ENCODE measurements around the gene CLIC3. TPM values are rescaled to one million over a fixed set of nuclear protein-coding genes. Genes with fewer than 3 reads are reported as not detected.

Gene CLIC3
- polyA plus RNA-seq, 3 donors = 0.36 to 0.38 TPM; not detected in 1

DNA sequence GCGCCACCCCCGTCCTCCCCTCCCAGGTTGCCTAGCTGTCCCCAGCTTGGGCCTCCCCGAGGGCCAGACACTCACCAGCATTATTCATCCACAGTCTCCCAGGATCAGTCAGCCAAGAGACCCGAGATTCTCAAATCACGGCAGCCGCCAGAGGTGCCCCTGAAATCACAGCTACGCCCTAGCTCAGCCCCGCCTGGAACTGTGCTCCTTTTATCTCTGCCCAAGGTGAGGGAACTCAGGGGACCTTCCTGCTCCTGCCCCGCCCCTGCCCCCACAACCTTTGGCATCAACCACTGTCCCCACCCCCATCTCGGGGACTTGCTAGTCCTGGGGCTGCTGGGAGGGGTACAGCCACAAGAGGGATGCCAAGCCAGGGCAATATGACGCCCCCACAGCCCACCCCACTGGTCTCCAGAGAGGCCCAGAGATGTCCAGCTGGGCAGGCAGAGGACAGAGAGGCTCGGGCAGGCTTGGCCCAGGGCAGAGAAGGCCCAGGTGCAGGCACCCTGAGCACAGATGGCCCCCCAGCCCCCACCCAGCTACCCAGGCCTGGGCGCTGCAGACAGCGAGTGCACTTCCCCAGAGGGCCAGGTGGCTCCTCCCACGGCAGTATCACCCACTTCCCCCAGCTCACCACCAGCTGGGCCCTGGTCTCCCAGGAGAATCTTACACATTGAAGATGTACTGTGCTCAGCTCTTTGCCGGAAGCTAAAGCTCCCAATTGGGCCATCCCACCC, 35.7 kb upstream of the CLIC3 start, which contains the start of gene FUT7:
Gene FUT7 (minus strand): TSS at position 185 of the 737 bp plus-strand sequence. CDS start 97 bp downstream, at position 88.
- DNase-seq (ENCODE audit: low read depth in 3 of 3, low spot score in 2 of 3) = no peak

DNA sequence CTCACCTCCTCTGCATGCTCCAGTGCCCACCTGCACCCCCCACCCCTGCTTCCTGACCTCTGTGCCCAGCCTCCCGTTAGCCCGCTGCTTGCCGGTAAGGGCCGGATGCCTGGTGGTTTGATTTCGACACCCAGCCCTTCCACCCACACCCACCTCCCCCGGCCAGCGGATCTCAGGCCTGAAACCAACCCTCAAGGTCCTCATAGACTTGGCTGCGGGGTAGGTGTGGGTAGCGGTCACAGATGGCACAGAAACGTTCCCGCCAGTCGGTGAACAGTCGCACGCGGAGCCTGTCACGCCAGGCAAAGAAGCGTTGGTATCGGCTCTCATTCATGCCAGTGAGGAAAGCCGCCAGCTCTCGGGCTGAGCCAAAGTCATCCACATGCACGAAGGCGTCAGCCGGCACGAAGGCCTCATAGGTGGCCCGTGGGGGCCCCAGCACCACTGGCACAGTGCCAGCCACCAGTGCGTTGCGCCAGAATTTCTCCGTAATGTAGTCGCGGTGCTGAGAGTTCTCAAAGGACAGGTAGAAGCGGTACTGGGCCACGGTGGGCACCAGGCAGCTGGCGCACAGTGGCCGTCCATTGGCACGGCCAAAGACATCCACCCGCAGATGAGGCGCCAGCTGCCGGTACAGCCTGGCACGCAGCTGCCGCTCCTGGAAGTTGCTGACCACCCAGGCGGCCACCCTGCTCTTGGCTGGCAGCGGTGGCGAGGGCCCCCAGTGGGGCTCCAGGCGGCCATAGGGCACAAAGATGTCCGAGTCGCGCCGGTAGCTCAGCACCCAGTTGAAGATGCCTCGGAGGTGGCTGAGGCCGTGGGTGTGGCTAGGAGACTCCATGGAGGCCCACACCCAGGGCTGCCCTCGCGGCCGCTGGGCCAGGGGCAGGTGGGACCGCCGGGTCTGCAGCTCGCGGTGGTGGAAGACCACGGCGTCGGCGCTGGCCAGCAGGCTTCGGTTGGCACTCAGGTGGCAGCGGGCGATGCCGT, 34.5 kb upstream of the CLIC3 start:
- no peak for DNase-seq (ENCODE audit: low read depth in 3 of 3, low spot score in 2 of 3)

DNA sequence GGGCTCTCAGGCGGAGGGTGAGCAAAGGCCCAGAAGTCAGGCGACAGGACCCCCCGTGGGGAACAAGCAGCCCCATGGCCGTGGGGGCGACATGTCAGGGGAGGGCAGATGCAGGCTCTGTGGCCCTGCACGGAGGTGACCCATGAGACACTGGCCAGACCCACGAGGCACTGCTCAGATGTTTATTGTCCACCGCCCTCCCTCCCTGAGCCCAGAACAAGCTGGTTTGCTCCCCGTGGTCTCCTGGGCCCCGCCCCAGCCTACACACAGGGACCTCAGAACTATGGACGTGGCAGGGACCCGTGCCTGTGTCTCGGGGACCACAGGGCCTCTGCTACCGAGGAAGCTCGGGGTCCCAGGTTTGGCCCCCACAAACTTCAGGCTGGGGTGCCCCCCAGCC, 33.6 kb upstream of the CLIC3 start:
- DNase-seq (ENCODE audit: low read depth in 3 of 3, low spot score in 2 of 3) = no peak

DNA sequence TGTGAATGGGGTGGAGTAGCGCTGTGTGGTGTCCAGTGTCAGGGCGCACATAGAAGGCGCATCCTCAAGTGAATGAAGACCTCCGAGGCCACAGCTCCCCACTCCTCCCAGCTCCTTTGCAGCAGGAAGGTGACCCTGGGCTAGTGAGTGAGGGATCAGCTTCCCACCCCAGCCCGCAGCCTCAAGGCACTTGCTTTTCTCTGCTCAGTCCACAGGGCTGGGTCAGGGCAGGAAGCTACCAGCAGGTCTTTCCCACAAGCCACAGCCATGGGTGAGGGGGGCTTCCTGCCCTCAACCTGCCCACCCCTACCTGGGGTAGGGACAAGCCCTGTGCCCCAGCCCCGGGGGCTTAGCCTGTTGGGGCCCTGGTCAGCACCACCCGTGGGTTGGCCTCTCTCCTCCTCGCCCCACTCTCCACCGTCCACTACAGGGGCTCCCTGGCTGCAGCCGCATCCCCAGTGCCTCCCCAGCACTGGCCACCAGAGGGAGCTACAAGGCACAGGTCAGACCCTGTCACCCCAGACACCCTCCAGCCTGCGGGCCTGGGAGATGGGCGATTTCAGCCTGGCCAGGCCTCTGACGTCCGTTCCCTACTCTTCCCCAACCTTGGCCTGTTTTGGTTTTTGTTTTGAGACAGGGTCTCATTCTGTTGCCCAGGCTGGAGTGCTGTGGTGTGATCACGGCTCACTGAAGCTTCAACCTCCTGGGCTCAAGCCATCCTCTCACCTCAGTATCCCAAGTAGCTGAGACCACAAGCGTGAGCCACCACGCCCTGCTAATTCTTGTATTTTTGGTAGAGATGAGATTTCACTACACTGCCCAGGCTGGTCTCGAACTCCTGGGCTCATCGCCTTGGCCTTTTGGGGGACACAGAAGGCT, 32.9 kb upstream of the CLIC3 start:
- DNase-seq (ENCODE audit: low read depth in 3 of 3, low spot score in 2 of 3) = no peak

DNA sequence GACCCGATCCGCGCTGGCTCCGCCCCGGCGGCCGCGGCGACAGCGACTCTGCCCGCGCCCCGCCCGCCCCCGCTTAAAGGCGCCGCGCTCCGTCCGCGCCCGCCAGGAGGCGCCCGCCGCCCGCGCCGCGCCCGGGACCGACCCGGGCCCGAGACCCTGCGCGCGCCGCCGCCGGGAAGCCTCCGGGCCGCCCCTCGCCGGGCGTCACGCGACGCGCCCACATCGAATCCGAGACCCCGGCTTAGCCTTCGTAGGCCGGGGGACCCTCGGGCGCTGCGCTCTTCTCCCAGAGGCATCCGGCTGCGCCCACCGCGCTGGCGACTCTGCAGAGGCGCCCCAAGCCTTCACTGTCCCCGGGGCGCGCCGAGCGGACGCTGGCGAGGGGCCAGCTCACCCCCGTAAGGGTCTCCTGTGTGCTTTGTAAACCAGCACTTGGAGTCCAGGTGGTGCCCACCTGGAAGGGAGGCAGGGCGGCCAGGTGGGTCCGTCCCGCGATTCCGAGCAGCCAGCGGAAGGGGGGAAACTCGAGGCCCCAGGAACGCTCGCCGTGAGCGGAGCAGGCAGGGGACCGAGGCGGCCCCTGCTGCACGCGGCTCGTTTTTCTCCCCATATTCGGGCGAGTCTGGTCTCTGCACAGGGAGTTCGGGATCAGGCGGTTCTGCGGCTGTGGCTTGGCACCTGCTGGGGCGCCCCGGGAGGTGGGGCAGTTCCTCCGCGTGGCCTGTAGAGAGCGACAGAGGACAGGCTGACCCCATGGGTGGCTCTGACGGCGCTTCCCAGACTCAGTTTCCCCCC, 32.1 kb upstream of the CLIC3 start:
- no peak for DNase-seq (ENCODE audit: low read depth in 3 of 3, low spot score in 2 of 3)

DNA sequence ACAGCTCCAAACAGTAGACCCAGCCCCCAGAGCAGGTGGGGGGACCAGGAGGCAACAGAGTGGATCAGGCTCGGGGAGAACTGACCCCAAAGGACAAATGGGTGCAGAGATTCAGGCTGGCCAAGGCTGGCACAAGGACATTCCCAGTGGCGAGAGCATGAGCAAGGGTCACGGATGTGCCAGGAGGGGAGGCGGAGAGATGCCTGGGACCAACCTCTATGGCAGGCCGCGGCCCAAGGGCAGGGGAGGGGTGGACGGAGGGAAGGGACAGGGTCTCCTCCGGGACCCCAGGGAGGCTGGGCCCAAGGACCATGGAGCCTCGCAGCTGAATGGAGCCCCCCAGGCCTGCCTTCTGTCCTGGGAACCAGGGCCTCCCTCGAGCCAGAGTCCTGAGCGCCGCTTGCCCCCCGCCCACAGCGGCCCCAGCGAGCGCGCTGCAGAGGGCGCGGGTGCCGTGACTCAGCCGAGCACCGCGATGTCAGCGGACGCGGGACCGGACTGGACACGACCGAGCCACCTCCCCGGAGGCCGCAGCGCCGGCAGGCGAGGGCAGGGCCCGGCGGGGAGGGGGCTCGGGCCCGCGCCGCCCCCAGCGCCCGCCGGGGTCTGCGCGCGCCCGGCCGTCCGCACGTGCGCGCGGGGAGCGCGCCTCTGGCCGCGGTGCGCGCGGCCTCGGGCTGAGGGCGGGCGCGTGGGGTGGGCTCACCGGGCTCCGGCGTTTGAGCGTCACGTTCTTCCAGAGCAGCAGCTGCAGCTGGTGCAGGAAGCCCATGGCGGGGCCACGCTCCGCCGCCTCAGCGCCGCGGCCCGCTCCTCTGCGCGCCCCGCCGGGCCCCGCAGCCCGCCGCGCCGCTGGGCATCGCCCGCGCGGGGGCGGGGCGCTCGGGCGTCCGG, 31.2 kb upstream of the CLIC3 start, which contains the start of gene ABCA2:
Gene ABCA2 (minus strand): TSS at position 869 of the 894 bp plus-strand sequence. CDS start 97 bp downstream, at position 772.
- DNase-seq (ENCODE audit: low read depth in 3 of 3, low spot score in 2 of 3) = no peak

DNA sequence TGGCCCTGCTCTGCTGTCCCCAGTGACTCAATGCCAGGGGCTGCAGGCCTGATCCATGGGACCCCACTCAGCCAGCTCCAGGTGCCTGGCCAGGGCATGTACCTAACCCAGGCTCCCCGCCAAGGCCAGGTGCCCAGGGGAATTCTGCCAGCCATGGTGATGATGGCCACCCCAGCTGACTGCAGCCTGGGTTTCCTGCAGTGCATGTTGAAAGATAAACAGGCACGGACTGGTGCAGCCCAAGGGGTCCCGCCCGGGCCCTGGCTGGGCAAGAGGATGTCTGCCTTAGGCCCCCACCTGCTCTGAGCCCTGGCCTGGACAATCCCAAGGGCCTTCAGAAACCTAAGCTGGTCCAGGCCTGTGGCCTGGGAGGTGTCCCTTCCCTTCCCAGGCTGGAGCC, 30.5 kb upstream of the CLIC3 start:
- DNase-seq (ENCODE audit: low read depth in 3 of 3, low spot score in 2 of 3) = no peak

DNA sequence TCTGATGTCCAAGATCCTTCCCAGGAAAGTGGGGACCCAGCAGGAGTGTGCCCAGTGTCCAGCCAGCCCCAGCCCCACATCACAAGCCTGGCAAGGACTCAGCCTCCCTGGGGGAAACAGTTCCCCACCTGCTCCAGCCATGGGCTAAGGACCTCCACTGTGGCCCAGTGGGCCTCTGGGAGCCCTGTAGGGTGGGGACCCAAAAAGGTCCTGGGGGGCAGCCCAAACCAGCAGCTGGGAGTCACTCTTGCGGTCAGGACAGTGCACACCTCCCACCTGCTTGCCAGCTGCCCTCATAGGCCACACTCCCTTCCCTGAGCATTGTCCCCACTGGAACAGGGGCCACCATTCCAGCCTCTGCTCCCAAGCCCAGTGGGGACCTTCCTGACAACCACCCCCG, 30.0 kb upstream of the CLIC3 start:
- DNase-seq (ENCODE audit: low read depth in 3 of 3, low spot score in 2 of 3) = no peak

DNA sequence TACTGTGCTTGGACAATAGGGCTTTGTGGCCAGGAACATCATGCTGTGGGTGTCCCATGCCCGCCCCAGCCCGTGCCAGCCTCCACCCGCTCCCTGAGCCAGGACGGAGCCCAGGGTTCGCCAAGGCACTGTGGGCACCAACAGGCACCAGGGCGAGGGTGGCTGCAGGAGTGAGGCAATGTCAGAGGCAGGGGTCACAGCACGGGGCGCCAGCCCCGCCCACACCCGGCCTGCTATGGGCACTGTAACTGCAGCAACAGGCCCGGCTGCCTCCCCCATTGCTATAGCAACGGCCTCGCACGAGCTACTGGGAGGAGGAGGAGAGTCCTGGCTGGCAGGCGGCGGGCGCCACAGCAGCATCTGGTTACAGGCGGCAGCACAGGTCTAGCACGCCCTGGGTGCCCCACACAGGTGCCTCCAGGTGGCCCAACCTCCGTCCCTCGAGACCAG, 29.2 kb upstream of the CLIC3 start:
- DNase-seq (ENCODE audit: low read depth in 3 of 3, low spot score in 2 of 3) = no peak

DNA sequence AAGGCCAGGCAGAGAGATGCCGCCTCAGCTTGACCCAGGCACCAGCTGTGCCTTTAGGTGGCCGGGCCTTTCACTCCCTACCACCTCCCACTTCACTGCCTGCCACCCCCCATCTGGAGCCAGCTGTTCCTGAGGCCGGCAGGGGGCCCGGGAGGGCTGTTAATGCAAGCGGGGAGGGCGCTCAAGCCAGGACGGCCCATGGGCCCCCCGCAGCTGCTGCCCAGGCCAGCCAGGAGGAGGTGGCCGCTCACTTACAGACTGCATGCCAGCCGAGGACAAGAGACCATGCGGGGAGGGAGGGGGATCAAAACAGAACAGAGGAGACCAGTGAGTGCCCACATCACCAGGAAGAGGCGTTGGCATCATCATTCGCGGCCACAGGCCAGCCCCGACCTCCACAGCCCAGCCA, 27.2 kb upstream of the CLIC3 start:
- no peak for DNase-seq (ENCODE audit: low read depth in 3 of 3, low spot score in 2 of 3)

DNA sequence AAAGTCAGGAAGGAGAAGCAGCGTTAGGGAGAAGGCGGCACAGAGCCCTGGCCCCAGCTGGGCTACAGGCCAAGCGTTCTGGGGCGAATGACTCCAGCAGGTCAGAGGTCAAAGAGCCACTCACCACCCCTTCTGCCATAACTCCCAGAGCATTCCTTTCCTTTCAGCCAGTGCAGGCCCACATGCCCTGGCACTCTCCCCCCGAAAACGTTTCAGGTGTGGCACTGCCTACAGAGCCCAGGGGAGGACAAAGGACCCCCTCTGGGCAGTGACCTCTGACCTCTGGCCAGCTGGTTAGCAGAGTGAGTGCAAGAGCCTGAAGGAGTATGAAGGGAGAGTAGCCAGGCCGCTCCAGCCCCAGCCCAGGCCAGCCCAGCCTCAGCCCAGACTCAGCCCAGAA, 26.8 kb upstream of the CLIC3 start:
- no peak for DNase-seq (ENCODE audit: low read depth in 3 of 3, low spot score in 2 of 3)

DNA sequence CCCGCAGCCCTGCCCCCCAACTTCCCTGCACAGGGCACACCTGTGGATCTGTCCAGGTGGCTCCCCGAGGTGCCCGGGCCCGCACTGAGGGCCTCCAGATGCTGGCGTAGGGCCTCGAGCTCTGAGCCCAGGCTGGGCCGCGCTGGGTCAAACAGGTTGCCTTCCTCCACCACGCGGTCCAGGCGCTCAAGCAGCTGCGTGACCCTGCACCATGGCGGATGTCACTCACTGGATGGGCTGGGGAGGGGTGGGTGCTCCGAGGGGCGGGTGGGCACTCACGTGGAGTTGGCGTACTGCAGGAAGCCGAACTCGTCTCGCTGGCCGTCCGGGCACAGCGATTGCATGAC, 26.3 kb upstream of the CLIC3 start:
- no peak for DNase-seq (ENCODE audit: low read depth in 3 of 3, low spot score in 2 of 3)

DNA sequence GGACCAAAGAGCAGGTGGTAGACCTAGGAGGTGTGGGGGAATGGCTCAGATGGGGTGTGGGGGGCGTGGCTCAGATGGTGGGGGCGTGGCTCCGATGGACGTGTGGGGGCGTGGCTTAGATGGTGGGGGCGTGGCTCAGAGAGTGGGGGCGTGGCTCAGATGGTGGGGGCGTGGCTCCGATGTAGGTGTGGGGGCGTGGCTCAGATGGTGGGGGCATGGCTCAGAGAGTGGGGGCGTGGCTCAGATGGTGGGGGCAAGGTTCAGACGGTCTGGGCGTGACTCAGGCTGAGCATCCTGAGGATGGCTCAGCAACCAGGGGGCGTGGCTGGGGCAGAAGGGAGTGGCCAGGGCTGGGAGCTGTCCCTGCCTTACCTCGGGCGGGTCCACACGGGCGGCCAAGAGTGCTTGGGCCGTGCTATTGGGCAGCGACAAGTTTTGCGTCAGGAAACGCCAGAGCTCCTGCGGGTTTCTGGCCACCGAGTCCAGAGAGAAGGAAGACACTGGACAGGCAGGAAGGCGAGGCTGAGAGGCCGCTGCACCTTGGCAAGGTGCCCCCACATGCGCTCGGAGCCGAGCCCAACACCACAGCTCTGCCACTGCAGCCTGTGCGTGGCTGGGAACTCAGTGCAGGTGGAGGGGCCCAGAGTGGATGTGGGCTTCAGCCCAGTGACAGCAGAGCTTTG, 25.8 kb upstream of the CLIC3 start:
- no peak for DNase-seq (ENCODE audit: low read depth in 3 of 3, low spot score in 2 of 3)

DNA sequence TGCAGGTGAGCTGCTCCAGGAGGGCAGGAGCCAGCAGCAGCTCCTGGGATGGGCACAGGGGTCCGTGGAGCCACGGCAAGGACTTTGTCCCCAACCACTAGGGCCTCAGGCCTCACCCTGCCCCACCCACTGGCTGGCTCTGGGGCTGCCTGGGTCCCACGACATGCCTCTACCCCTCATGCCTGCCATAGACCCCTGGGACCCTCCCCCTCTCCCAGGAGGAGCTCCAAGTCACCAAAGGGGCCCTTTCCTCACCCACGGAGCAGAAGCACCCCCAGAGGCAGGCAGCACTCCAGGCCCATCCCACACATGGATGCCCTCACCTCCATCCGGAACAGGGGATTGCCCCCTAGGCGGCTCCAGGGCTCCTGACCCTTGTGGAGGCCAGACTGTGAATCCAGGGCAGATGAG, 25.2 kb upstream of the CLIC3 start:
- DNase-seq (ENCODE audit: low read depth in 3 of 3, low spot score in 2 of 3) = no peak

DNA sequence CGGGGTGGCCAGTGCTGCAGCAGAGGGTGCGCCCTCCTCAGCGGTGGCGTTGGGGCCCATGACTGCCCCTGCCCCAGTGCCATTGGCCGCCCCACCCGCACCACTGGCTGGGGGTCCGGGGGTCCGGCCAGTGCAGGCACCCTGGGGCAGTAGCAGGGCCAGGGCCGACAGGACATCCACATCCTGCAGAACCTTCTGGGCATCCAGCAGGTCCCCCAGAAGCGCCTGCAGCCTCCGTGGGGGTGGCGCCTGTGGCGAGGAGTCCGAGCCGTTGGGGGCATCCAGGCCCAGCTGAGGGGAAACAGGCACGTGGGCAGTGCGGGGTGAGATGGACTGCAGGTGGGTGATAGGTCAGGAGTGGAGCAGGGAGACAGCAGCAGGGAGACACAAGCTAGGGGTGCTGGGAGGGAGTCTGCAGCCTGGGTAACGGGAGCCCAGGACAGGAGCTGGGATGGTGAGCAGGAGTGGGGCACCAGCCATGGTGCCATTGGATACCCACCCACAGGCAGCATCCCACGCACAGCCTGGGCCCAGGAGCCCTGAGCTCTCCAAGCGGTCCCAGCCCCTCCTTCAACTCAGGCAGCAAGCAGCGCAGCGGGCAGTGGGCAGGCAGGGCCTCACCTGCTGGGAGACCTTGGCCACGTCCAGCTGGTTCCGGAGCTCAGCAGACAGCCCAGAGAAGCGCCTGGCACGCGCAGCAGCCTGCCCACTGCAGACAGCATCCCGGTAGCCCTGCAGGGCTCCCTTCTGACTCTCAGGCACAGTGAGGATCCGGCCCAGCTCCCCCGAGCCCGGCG, 24.6 kb upstream of the CLIC3 start:
- no peak for DNase-seq (ENCODE audit: low read depth in 3 of 3, low spot score in 2 of 3)

DNA sequence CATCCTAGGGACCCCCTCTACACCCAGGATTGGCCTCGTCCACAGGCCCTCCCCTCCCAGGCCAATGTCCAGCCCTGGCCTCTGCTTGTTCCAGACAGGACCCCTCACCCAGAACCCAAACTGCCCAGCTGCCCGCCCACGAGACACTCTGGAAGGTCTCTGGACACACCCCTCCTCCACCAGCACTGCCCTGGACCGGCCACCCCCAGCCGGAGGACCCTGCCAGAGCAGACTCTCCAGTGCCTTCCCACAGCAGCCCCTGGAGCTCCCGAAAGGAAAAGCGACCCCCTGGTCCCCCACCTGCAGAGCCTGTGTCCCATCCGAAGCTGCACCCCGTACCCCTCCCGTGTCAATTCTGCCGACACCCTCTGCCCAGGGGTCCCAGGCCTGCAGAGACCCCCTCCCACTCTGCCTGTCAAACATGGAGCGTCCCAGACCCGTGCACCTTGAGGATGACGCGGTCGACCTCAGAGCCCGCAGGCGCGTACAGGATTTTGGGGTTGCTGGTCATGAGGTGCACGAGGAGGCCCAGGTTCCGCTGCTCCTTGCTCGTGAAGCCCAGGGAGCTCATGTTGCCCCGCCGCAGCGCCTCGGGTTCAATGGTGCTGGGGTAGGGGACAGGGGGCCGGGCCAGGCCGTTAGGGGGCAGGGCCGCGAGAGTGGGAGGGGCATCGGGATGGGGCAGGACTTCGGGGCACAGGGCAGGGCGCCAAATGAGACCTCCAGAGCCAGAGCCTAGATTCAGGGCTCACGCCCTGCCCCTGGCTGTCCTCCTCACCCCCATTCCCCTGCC, 23.7 kb upstream of the CLIC3 start:
- no peak for DNase-seq (ENCODE audit: low read depth in 3 of 3, low spot score in 2 of 3)

All from right renal cortex interstitium (tissue), 3 donors.